HepG2 (cell line): ENCODE results near the gene MAP2K3. TPM values are rescaled to one million over a fixed set of nuclear protein-coding genes. Genes with fewer than 3 reads are reported as not detected.

Experiments used
- DMAP1 ChIP-seq: IDR thresholded peaks from 2 replicates; pipeline ENCODE4 v1.6.1; 2016
- EHMT2 ChIP-seq: fragments of 200-600 bp; sonication (generic); IDR thresholded peaks from 2 replicates; pipeline ENCODE4 v1.7.0; 2017; ENCODE audit warnings: antibody characterized with exemption, low read depth, low read length, borderline replicate concordance
- GATAD2A ChIP-seq: IDR thresholded peaks from 2 replicates; pipeline ENCODE4 v1.6.1; 2016
- KDM5B ChIP-seq: sonication (generic); formaldehyde crosslinking; IDR thresholded peaks from 2 replicates; pipeline ENCODE4 v1.4.0; 2020; ENCODE audit warnings: missing genetic modification reagents, mild to moderate bottlenecking, borderline replicate concordance
- MAFF ChIP-seq: IDR thresholded peaks from 2 replicates; pipeline ENCODE4 v1.6.1; 2011; ENCODE audit warnings: low read depth, low read length, improper control_type of control experiment
- NCOA1 ChIP-seq: sonication (generic); formaldehyde crosslinking; IDR thresholded peaks from 2 replicates; pipeline ENCODE4 v1.9.0; 2021; ENCODE audit warnings: missing genetic modification reagents
- NCOA2 ChIP-seq: sonication (generic); formaldehyde crosslinking; IDR thresholded peaks from 2 replicates; pipeline ENCODE4 v1.8.0; 2022; ENCODE audit warnings: inconsistent platforms
- RXRB ChIP-seq: IDR thresholded peaks from 2 replicates; pipeline ENCODE4 v1.6.1; 2016; ENCODE audit warnings: borderline replicate concordance, missing genetic modification reagents, missing compliant biosample characterization
- SMC3 ChIP-seq: IDR thresholded peaks from 2 replicates; pipeline ENCODE4 v1.6.1; 2011; ENCODE audit warnings: low read length, improper control_type of control experiment
- SNAPC2 ChIP-seq: sonication (generic); formaldehyde crosslinking; IDR thresholded peaks from 2 replicates; pipeline ENCODE4 v1.8.1; 2022; ENCODE audit warnings: mild to moderate bottlenecking, missing genetic modification reagents
- SP2 ChIP-seq: sonication (generic); formaldehyde crosslinking; IDR thresholded peaks from 2 replicates; pipeline ENCODE4 v1.5.1; 2020; ENCODE audit warnings: mild to moderate bottlenecking, missing genetic modification reagents
- TARDBP ChIP-seq: sonication (generic); formaldehyde crosslinking; IDR thresholded peaks from 2 replicates; pipeline ENCODE4 v1.8.0; 2022; ENCODE audit warnings: mild to moderate bottlenecking, missing genetic modification reagents
- ZNF33A ChIP-seq: sonication (generic); formaldehyde crosslinking; IDR thresholded peaks from 2 replicates; pipeline ENCODE4 v1.5.1; 2020; ENCODE audit warnings: missing genetic modification reagents, mild to moderate bottlenecking, moderate library complexity, borderline replicate concordance
- ZNF589 ChIP-seq: sonication (generic); formaldehyde crosslinking; conservative IDR thresholded peaks from 2 replicates; pipeline ENCODE4 v1.8.0; 2022; ENCODE audit warnings: mild to moderate bottlenecking, moderate library complexity, missing genetic modification reagents
- ZNF761 ChIP-seq: sonication (generic); formaldehyde crosslinking; conservative IDR thresholded peaks from 2 replicates; pipeline ENCODE4 v1.4.0; 2020; ENCODE audit warnings: mild to moderate bottlenecking, missing genetic modification reagents
- polyA plus RNA-seq, 8 experiments: library from polyadenylated mRNA; depleted of rRNA in 3 of 8; stranded (reverse) in 7 of 8; unstranded in 1 of 8; fragments of >200 nt; fragmentation: Illumina TruSeq in 4 of 8; extraction: Trizol in 4 of 8; gene quantifications; 2 replicates each; pipeline versions ENCODE4 v1.2.1 to v1.2.3, GENCODE V29; 2011 to 2016; ENCODE audit warnings: low read depth in 4 of 8, missing spikeins in 1 of 8, mixed read lengths in 1 of 8; ENCODE audit not compliant: insufficient read depth in 1 of 8
- total RNA-seq, 5 experiments: library from RNA; depleted of rRNA; stranded (reverse); fragments of >200 nt; fragmentation: Illumina TruSeq; extraction: Trizol; gene quantifications; 2 replicates each; pipeline ENCODE4 v1.2.3, GENCODE V29; 2016; ENCODE audit warnings: low read depth in 1 of 5
- TF ChIP-seq, protein P1 (sequence below): sonication (generic); formaldehyde crosslinking; IDR thresholded peaks from 2 replicates; pipeline ENCODE4 v1.8.0; 2022; ENCODE audit warnings: mild to moderate bottlenecking, missing genetic modification reagents; ENCODE audit not compliant: insufficient replicate concordance
- TF ChIP-seq, protein P2 (sequence below): IDR thresholded peaks from 2 replicates; pipeline ENCODE4 v1.6.1; 2018; ENCODE audit warnings: missing genetic modification reagents
- TF ChIP-seq, protein P3 (sequence below): IDR thresholded peaks from 2 replicates; pipeline ENCODE4 v1.6.1; 2016
- TF ChIP-seq, protein P4 (sequence below): IDR thresholded peaks from 2 replicates; pipeline ENCODE4 v1.6.1; 2016; ENCODE audit warnings: mild to moderate bottlenecking, missing biosample characterization, missing genetic modification reagents
- TF ChIP-seq, protein P5 (sequence below): IDR thresholded peaks from 2 replicates; pipeline ENCODE4 v1.6.1; 2016; ENCODE audit warnings: missing biosample characterization, missing genetic modification reagents, low read depth
- TF ChIP-seq, protein P6 (sequence below): sonication (generic); formaldehyde crosslinking; IDR thresholded peaks from 2 replicates; pipeline ENCODE4 v1.4.0; 2020; ENCODE audit warnings: missing genetic modification reagents
- TF ChIP-seq, protein P7 (sequence below): sonication (generic); formaldehyde crosslinking; IDR thresholded peaks from 2 replicates; pipeline ENCODE4 v1.5.0; 2020; ENCODE audit warnings: mild to moderate bottlenecking, missing genetic modification reagents

MAP2K3 gene
- total and polyA plus RNA-seq, 2 of the 13 experiments (the other 11 are each of a cell fraction or from before 2014, with no cell fraction given) = 20.5 to 27.4 TPM

DNA sequence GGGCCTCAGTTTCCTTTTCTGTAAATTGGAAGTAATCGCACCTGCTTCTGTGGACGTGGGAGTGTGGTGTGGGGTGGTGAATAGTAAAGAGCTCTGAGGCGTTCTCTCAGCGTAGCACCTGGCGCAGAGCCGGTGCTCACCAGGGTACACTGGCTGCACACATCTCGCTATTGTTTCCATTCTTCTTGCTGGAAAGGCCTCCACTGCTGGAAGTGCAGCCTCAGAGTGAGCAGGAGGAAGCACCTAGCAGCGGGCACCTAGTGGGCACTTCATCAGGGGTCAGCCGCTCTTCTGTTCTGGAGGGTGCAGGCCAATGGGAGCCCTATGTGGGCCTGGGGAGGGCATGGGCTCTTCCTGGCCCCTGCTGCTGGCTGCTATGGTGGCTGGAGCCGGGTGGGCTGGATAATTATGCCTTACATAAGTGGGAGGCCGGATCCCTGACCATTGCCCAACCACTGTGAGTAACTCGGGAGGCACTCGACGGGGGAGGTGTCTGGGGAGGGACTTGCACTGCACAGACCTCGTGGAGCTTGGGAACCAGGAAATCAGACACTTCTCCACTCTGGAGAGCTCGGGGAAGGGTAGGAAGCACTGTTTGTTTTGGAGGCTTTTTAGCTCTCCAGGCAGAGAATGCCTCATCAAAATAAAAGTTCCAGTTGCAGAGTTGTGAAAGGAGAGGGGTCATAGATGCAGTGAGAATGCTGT, 1.7 kb downstream of the MAP2K3 start (continued):
- TF ChIP-seq, protein P1, sequence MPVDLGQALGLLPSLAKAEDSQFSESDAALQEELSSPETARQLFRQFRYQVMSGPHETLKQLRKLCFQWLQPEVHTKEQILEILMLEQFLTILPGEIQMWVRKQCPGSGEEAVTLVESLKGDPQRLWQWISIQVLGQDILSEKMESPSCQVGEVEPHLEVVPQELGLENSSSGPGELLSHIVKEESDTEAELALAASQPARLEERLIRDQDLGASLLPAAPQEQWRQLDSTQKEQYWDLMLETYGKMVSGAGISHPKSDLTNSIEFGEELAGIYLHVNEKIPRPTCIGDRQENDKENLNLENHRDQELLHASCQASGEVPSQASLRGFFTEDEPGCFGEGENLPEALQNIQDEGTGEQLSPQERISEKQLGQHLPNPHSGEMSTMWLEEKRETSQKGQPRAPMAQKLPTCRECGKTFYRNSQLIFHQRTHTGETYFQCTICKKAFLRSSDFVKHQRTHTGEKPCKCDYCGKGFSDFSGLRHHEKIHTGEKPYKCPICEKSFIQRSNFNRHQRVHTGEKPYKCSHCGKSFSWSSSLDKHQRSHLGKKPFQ (CRISPR knock-in tag) = peak; percentile 32
- TF ChIP-seq, protein P2, sequence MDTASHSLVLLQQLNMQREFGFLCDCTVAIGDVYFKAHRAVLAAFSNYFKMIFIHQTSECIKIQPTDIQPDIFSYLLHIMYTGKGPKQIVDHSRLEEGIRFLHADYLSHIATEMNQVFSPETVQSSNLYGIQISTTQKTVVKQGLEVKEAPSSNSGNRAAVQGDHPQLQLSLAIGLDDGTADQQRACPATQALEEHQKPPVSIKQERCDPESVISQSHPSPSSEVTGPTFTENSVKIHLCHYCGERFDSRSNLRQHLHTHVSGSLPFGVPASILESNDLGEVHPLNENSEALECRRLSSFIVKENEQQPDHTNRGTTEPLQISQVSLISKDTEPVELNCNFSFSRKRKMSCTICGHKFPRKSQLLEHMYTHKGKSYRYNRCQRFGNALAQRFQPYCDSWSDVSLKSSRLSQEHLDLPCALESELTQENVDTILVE (CRISPR knock-in tag) = no peak; the same call in none of the 2 replicates
- TF ChIP-seq MAFF (no peak), DMAP1 (CRISPR knock-in tag) (peak; percentile 52), EHMT2 (no peak), GATAD2A (peak; percentile 69), ZNF589 (CRISPR knock-in tag) (no peak; the same call in 1 of the 2 replicates), KDM5B (CRISPR knock-in tag) (peak; percentile 49; the same call in 1 of the 2 replicates), SP2 (no peak), ZNF761 (CRISPR knock-in tag) (no peak), RXRB (CRISPR knock-in tag) (peak; percentile 79), NCOA2 (CRISPR knock-in tag) (peak; percentile 71; the same call in 1 of the 2 replicates), SMC3 (no peak; the same call in 1 of the 2 replicates), SNAPC2 (no peak), NCOA1 (0 out of 2 replicates have a peak, but pooled peaks have one; percentile 40), TARDBP (CRISPR knock-in tag) (peak; percentile 43; the same call in 1 of the 2 replicates), ZNF33A (CRISPR knock-in tag) (no peak)
- TF ChIP-seq, protein P3, sequence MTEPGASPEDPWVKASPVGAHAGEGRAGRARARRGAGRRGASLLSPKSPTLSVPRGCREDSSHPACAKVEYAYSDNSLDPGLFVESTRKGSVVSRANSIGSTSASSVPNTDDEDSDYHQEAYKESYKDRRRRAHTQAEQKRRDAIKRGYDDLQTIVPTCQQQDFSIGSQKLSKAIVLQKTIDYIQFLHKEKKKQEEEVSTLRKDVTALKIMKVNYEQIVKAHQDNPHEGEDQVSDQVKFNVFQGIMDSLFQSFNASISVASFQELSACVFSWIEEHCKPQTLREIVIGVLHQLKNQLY (CRISPR knock-in tag) = peak; percentile 44; the same call in 1 of the 2 replicates
- TF ChIP-seq, protein P4, sequence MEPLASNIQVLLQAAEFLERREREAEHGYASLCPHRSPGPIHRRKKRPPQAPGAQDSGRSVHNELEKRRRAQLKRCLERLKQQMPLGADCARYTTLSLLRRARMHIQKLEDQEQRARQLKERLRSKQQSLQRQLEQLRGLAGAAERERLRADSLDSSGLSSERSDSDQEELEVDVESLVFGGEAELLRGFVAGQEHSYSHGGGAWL (CRISPR knock-in tag) = peak; percentile 62; the same call in 1 of the 2 replicates
- TF ChIP-seq, protein P5, sequence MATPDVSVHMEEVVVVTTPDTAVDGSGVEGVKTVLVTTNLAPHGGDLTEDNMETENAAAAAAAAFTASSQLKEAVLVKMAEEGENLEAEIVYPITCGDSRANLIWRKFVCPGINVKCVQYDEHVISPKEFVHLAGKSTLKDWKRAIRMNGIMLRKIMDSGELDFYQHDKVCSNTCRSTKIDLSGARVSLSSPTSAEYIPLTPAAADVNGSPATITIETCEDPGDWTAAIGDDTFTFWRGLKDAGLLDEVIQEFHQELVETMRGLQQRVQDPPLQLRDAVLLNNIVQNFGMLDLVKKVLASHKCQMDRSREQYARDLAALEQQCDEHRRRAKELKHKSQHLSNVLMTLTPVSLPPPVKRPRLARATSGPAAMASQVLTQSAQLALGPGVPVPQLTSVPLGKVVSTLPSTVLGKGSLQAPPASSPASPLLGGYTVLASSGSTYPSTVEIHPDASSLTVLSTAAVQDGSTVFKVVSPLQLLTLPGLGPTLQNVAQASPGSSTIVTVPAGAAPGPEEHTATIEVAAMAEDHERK (CRISPR knock-in tag) = no peak
- TF ChIP-seq, protein P6, sequence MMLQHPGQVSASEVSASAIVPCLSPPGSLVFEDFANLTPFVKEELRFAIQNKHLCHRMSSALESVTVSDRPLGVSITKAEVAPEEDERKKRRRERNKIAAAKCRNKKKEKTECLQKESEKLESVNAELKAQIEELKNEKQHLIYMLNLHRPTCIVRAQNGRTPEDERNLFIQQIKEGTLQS = peak; percentile 80
- TF ChIP-seq, protein P7, sequence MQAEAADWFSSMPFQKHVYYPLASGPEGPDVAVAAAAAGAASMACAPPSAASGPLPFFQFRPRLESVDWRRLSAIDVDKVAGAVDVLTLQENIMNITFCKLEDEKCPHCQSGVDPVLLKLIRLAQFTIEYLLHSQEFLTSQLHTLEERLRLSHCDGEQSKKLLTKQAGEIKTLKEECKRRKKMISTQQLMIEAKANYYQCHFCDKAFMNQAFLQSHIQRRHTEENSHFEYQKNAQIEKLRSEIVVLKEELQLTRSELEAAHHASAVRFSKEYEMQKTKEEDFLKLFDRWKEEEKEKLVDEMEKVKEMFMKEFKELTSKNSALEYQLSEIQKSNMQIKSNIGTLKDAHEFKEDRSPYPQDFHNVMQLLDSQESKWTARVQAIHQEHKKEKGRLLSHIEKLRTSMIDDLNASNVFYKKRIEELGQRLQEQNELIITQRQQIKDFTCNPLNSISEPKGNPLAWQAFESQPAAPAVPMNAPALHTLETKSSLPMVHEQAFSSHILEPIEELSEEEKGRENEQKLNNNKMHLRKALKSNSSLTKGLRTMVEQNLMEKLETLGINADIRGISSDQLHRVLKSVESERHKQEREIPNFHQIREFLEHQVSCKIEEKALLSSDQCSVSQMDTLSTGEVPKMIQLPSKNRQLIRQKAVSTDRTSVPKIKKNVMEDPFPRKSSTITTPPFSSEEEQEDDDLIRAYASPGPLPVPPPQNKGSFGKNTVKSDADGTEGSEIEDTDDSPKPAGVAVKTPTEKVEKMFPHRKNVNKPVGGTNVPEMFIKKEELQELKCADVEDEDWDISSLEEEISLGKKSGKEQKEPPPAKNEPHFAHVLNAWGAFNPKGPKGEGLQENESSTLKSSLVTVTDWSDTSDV = no peak
